HS-5 (cell line): ENCODE results near the gene CLIP2.
"Not testable (repeated sequence)": the region's sequence is repeated elsewhere in the genome, so short reads cannot be mapped to it uniquely, and the experiment has no call there.

Experiments
- DNase-seq: peaks from one replicate; pipeline ENCODE4 v3.0.0-alpha.2; 2012; ENCODE audit warnings: low read depth

The CLIP2 gene

DNA sequence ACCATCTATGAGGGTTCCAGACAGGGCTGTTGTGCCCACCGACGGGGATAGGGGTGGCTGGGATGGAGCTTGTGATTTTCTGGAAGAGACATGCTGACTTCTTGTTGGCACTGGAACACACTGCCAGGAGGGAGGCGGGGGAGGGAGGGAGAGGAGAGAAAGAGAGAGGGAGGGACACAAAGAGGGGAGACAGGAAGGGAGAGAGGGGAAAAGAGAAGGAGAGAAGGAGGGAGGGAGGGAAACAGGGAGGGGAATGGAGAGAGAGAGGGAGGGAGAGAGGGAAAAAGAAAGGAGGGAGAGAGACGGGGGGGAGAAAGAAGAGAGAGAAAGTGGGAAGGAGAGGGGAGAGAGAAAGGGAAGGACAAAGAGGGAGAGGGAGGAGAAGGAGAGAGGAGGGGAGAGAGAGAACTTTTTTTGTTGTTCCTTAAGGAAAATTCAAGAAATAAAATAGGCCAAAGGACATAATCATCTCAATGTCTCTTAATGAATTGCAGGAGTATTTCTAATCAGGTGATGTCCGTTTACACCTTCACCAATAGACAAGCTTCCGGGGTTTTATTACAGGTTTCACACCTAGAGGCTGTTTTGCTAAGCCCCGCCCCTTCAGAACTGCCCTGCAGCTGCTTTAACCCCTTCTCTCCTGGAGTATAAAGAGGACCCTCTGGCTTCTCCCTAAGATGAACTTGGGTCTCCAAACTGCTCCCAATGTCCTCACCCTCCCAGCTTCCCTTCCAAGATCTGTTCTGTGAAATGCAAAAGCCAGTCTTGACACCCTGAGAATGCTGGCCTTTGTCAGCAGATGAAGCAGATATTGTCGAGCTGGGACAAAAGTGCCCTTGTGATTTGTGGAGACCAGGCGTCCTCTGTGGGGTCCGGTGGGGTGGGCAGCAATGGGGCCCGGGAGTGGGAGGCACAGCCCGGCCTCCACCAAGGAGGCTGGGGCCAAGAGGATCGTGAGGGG lies 82.5 kb downstream of the CLIP2 start:
- no peak for DNase-seq

DNA sequence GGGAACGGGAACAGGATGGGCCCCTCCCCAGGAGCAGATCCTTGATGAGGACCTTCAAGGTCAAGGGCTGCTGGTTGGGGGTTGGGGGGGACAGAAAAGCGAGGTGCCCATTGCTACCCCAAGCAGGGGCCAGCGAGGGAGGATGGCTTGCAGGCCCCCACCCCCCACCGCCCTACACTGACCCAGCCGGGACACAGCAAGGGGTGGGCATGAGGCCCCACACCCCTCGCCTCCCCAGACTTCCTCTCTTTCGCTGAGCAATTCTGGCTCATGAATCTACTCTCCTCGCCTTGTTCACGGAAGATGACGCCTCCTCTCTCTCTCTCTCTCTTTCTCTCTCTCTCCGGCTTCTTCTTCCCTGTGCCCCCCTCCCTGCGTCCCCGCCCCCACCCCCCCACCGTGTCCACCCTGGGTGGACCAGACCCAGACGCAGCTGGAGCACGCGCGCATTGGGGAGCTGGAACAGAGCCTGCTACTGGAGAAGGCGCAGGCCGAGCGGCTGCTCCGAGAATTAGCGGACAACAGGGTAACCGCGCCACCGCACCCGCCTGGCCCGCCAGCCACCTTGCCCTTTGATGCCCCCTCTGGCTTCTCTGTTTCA lies 83.4 kb downstream of the CLIP2 start:
- no peak for DNase-seq

DNA sequence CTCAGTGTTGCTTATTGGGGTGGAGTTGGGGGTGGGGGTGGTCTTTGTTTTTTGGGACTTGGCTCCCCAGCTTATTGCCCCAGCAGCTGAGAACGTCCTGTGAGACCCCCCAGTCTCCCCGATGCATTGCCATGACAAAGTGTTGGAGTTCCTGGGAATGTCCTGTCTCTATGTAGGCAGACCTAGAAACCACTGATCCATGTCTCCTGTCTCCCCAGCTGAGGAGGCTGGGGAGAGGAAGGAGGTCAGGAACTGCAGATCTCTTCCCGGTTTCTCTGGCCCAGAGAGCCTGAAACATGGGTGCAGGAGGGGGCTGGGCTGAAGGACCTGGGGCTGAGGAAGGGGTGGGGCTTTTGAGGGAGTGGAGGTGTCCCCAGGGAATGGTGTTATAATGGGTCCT lies 84.3 kb downstream of the CLIP2 start:
- DNase-seq, result no peak

DNA sequence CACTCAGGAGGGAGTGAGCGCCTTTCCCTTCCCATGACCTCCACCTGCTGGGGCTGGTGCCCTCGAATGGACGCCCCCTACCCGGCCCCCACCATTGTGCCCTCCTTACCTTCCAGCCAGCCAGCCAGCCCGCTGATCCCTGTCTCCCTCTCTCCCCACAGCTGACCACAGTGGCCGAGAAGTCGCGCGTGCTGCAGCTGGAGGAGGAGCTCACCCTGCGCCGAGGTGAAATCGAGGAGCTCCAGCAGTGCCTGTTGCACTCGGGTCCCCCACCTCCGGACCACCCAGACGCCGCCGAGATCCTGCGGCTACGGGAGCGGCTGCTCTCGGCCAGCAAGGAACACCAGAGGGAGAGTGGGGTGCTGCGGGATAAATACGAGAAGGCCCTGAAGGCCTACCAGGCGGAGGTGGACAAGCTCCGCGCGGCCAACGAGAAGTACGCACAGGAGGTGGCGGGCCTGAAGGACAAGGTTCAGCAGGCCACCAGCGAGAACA lies 86.6 kb downstream of the CLIP2 start:
- no peak for DNase-seq

DNA sequence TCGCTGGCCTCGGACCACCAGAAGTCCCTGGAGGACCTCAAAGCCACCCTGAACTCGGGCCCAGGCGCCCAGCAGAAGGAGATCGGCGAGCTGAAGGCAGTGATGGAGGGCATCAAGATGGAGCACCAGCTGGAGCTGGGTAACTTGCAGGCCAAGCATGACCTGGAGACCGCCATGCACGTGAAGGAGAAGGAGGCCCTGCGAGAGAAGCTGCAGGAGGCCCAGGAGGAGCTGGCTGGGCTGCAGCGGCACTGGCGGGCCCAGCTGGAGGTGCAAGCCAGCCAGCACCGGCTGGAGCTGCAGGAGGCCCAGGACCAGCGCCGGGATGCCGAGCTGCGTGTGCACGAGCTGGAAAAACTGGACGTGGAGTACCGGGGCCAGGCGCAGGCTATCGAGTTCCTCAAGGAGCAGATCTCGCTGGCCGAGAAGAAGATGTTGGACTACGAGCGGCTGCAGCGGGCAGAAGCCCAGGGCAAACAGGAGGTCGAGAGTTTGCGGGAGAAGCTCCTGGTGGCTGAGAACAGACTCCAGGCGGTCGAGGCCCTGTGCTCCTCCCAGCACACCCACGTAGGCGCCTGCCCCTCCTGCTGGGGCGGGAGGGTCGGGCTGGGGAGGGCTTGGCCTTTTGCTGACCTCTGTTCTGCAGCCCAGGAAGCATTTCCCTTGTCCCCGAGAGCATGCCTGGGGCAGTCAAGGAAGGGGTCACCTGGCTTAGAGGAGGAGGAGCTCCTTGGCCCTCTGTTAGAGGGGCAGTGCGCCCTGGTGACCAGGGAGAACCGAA lies 87.2 kb downstream of the CLIP2 start:
- no peak for DNase-seq

DNA sequence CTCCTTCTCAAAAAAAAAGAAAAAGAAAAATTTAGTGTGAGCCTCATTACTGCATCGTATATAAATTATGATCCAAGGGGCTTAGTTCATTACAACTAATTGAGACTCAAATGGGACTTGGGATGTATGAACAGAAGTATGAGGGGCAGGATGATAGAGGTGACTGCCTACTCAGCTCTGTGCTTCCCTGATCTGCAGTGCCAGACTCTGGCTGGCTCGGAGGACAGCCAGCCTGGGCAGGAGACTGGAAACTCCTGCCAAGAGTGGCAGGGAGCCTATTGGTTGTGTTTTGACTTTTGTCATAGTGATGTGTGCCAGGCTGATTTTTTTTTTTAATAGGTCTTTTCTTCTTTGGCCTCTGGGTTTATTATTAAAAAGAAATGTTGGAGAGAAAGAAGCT lies 90.7 kb downstream of the CLIP2 start:
- no peak for DNase-seq

DNA sequence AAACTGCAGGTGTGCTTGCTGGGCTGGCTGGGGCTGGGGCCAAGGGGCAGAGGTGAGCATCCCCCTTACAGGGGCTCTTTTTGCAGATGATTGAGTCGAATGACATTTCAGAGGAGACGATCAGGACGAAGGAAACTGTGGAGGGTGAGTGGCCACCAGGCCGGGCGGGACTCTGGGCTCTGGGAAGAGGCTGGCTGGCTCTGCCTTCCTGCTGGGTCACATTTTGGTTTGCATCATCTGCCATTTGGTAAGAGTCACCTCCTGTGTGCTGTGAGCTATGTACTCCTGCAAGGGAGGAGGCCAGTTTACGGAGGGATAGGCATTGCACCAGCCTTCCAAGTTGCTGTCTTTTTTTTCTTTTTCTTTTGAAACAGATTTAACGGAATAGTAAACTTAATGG lies 91.5 kb downstream of the CLIP2 start:
- DNase-seq, result no peak

DNA sequence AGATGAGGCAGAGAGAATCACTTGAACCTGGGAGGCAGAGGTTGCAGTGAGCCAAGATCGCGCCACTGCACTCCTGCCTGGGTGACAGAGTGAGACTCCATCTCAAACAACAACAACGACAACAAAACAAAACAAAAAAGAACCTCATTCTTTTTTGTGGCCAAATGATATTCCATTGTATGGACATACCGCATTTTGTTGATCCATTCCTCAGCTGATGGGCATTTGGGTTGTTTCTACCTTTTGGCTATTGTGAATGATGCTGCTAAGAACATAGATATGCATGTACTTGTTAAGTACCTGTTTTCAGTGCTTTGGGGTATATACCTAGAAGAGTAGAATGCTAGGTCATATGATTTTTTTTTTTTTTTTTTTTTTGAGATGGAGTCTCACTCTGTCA lies 94.9 kb downstream of the CLIP2 start:
- DNase-seq, result not testable (repeated sequence)

DNA sequence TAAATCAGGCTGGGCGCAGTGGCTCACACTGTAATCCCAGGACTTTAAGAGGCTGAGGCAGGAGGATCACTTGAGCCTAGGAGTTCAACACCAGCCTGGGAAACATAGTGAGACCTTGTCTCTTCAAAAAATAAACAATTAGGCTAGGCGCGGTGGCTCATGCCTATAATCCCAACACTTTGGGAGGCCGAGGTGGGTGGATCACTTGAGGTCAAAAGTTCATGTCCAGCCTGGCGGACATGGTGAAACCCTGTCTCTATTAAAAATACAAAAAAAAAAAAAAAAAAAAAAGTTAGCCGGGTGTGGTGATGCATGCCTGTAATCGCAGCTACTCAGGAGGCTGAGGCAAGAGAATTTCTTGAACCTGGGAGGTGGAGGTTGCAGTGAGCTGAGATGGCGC lies 95.6 kb downstream of the CLIP2 start:
- DNase-seq, result not testable (repeated sequence)

DNA sequence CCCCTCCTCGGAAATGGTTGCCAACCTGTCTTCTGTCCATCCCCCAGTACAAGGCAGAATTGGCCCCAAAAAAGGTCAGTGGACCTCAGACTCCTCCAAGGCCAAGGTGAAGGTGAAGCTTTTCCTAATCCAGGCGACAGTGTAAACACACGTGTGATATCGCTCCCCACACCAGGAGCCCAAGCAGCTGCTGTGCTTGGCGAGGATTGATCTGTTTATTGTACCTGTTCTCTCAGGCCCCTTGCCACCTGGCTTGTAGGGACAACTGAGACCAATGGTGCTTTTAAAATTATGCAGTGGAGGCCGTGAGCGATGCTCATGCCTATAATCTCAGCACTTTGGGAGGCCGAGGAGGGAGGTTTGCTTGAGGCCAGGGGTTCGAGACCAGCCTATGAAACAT lies 98.4 kb downstream of the CLIP2 start:
- no peak for DNase-seq

DNA sequence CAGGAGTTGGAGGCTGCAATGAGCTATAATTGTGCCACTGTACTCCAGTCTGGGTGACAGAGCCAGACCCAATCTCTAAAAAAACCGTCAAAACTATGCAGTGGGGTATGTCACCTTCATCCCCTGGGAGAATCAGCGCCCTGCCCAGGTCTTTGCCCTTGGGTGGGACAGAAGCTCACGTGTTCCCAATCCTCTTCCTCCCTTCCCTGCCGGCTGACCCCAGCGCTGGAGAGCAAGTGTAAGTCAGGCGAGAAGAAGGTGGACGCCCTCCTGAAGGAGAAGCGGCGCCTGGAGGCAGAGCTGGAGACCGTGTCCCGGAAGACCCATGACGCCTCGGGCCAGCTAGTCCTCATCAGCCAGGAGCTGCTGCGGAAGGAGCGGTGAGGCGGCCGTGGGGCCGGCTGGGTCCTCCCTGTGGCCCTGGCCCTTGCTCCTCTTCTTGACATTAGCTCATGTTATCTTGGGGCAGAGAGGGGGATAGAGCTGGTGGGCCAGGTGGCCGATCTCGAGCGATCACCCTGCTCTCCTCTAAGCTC lies 99.7 kb downstream of the CLIP2 start:
- no peak for DNase-seq

DNA sequence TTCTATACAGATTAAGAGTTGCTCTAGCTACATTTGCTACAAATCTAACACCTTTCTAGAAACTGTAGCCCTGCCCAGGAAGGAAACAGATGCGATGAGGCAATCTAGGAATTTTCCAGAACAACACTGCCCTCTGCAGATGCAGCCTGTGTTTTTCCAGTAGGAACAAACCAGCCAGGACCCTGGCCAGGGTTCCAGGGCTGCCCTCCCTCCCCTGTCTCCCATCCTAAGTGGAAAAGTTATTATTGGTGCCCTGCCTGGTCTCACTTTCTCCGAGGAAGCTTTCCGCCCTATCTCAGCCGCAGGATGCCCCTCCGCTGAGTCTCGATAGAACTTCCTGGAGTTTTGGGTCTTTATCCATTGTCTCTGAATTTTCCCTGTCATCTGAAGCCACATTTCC lies 104.5 kb downstream of the CLIP2 start:
- DNase-seq, result not testable (repeated sequence)

DNA sequence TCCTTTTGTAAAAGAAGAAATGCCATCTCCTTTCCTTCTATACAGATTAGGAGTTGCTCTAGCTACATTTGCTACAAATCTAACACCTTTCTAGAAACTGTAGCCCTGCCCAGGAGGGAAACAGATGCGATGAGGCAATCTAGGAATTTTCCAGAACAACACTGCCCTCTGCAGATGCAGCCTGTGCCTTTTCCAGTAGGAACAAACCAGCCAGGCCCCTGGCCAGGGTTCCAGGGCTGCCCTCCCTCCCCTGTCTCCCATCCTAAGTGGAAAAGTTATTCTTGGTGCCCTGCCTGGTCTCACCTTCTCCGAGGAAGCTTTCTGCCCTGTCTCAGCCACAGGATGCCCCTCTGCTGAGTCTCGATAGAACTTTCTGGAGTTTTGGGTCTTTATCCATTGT lies 105.4 kb downstream of the CLIP2 start:
- not testable (repeated sequence) for DNase-seq

DNA sequence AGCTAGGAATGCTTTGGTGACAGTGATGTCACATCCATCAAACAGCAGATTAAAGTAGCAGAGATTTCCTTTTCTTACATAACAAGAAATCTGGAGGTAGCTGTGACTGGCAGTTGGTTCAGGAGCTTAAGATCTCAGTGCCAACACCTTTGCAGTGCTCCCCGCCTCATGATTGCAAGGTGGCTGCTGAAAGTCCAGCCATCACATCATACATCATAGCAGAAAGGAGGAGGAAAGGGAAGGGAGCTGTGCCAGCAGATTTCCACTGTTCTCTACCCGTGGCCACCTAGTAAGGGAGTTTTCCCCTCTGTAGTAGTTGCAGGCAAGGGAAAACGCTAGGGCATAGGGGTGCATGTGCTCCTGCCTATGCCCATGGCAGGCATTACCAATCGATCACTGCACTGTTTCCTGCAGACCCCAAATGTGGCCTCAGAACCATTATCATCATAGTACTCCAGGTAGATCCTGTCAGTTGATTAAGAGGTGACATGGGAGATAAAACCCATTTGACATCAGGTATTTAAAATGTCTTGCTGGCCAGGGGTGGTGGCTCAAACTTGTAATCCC lies 106.6 kb downstream of the CLIP2 start:
- DNase-seq, result no peak

DNA sequence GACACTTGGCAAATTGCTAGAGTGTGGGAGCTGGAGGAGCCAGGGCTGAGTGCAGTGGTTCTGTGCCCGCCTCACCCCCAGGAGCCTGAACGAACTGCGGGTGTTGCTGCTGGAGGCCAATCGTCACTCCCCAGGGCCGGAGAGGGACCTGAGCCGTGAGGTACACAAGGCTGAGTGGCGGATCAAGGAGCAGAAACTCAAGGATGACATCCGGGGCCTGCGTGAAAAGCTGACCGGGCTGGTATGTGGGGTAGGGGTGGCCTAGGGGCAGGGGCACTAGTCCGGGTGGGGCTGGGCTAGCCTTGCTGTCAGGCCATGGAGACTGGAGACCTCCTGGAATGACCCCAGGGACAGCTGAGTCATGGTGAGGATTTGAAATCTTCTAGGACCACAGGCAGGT lies 107.8 kb downstream of the CLIP2 start:
- DNase-seq, result no peak

DNA sequence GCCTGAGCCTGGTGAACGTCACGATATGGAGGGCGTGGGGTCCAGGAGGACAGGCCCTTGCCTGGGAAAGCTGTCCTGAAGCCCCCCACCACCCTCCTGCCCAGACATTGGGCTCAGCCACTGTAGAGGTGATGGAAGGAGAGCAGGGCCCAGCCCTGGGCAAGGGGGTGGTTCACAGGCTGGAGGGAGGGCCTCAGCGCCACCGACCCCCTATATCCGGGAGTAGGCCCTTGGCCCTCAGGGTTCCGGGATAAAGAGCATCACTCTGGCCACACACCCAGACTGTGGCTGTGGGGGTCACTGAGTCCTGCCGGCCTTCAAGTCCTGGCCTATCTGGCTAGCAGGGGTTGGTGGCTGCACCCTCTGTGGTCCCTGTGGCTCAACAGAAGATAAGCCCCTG lies 109.2 kb downstream of the CLIP2 start:
- DNase-seq, result no peak

DNA sequence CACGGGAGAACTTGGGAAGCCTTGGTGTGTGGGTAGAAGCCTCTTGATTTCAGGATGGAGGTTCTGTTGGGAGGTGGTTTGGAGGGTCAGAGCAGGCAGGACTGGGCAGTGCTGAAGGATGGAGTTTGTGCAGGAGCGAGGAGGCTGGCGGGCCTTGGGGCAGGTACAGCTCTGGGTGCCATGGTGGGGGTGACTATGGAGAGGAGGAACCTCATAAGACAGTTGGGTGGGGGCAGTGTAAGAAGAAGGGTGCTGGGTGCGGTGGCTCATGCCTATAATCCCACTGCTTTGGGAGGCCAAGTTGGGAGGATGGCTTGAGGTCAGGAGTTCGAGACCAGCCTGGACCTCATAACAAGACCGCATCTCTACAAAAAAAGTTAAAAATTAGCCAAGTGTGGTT lies 109.8 kb downstream of the CLIP2 start:
- no peak for DNase-seq

DNA sequence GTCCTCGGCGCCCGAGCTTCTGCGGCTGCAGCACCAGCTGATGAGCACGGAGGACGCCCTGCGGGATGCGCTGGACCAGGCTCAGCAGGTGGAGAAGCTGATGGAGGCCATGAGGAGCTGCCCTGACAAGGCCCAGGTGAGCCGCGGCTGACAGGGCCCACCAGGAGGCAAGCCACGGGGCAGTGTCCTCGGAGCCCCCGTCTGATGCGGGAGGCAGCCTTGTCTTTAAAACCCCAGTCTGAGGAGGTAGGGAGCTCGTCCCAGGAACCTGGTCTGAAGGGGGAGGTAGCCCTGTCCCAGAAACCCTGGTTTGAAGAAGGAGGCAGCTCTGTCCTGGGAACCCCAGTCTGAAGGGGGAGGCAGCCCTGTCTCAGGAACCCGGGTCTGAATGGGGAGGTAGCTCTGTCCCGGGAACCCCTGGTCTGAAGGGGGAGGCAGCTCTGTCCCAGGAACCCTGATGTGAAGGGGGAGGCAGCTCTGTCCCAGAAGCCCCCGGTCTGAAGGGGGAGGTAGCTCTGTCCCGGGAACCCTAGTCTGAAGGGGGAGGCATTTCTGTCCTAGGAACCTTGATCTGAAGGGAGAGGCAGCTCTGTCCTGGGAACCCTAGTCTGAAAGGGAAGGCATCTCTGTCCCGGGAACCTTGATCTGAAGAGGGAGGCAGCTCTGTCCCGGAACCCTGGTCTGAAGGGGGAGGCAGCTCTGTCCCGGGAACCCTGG lies 111.4 kb downstream of the CLIP2 start:
- DNase-seq, result no peak

DNA sequence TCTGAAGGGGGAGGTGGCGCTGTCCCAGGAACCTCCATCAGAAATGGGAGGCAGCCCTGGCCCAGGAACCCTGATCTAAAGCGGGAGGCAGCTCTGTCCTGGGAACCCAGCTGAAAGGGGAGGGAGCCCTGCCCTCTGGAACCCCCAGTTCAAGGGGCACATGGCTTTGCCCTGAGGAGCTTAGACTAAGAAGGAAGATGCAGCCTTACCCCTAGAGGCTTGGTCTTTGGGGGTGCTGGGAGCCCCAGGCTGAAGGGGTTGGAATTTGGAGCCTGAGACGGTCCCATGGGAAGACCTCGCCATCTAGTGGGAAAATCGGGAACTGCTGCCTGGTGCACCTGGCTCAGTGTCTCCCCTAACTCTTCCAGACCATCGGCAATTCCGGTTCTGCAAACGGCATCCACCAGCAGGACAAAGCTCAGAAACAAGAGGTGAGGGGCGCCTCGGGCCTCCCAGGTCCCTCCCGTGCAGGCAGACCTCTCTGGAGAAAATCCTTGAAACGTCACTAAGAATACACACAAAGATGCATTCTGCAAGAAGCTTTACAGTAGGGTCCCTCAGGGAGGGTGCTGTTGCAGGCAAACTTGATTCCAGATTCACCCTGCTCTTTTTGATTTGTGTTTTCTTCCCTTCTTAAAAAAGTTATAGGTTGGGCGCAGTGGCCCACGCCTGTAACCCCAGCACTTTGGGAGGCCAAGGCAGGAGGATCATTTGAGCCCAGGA lies 112.1 kb downstream of the CLIP2 start:
- DNase-seq, result peak; percentile 26

DNA sequence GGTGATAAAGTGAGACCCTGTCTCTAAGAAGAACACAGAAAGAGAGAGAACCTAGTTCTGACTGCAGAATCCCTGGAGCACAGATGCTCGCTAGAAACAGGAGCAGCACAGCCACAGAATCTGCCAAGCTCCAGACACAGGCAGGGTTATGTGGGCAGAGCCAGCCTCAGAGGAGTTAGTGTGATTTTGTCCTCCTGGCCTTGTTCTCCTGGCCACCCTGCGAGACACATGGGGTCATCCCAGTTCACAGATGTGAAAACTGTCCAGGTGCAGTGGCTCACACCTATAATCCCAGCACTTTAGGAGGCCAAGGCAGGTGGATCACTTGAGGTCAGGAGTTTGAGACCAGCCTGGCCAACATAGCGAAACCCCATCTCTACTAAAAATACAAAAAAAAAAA lies 113.5 kb downstream of the CLIP2 start:
- not testable (repeated sequence) for DNase-seq
